Measurements from ENCODE around the gene CNR2. TPM values are rescaled to one million over a fixed set of nuclear protein-coding genes. Genes with fewer than 3 reads are reported as not detected.
A peak's percentile ranks its signal among the peaks of the same experiment; 100 is the strongest.

The CNR2 gene
- total RNA-seq, 2 donors from 2014 or later, result not detected

DNA sequence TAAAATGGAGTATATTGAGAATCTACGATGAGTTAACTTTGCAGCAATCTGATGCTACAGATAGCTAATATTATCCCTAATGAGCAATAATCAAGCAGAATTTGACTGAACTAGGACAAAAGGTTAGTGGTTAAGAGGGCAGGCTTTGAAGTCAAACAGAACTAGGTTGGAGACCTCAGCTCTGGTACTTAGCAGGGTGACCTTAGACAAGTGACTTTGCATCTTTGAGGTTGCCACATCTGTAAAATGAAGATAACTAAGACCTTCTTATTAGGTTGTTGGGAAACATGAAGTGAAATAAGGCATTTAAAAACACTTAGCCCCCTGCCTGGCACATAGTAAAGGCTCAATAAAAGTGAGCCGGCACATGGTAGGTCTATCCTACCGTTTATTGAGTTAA is 40.7 kb downstream of the CNR2 start:
- 70 to 77% methylated on average over 3 of the region's 3 CpGs for WGBS, 2 donors
- no peaks in the 10 kb centered on the region for H3K36me3 ChIP-seq (replicated peaks in 1 of 2; ENCODE audit: insufficient read depth in 1 of 2, low read depth in 2 of 2)
- intact Hi-C loops (cut with DNase I), result no loop called here
- H3K27me3 ChIP-seq, result no peaks in the 10 kb centered on the region
- H3K27ac ChIP-seq, result no peak overlapping the region
- H3K9me3 ChIP-seq, result no peaks in the 10 kb centered on the region
- ATAC-seq (no peak), DNase-seq (no peak)
- no peak overlapping the region for H3K4me3 ChIP-seq
- TF ChIP-seq POLR2A (IDR thresholded peaks at IDR 0.05) (no peak), CTCF (IDR thresholded peaks at IDR 0.05) (no peak)
- H3K4me1 ChIP-seq, result peaks cover 9% of the 10 kb centered on the region

DNA sequence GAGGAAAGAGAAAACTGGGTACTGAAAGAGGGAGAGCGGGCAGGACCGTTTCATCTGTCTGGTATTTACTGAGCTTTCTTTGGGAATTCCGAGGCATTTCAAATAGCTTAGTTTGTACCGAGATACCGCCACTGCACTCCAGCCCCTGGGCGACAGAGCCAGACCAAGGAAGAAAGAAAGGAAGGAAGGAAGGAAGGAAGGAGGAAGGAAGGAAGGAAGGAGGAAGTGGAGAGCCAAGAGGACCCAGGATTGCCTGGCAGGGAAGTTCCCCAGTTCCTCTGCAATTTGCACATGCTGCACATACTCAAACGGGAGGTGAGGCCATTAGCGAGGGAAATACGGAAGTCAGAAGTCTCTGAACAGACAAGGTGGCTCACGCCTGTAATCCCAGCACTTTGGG is 44.1 kb downstream of the CNR2 start:
- Histone ChIP-seq H3K27me3 (no peaks in the 10 kb centered on the region), H3K27ac (peak overlapping the region in 3 of 4 donors; percentile 53 to 83 (median 79)), H3K9me3 (no peaks in the 10 kb centered on the region), H3K4me3 (no peak overlapping the region), H3K36me3 (replicated peaks in 1 of 2; ENCODE audit: insufficient read depth in 1 of 2, low read depth in 2 of 2) (no peaks in the 10 kb centered on the region), H3K4me1 (peaks cover 30% of the 10 kb centered on the region)
- peak in 1 of 4 donors; percentile 28 for DNase-seq
- TF ChIP-seq CTCF (IDR thresholded peaks at IDR 0.05) (no peak), POLR2A (IDR thresholded peaks at IDR 0.05) (no peak)
- no peak for ATAC-seq
- intact Hi-C loops (cut with DNase I), result no loop called here
- WGBS, 2 donors, result 48 to 53% methylated on average over 10 of the region's 10 CpGs

- ATAC-seq (peak; percentile 24), DNase-seq (no peak)
- Histone ChIP-seq H3K27me3 (no peaks in the 10 kb centered on the region), H3K4me1 (peaks cover 30% of the 10 kb centered on the region), H3K9me3 (no peaks in the 10 kb centered on the region), H3K36me3 (replicated peaks in 1 of 2; ENCODE audit: insufficient read depth in 1 of 2, low read depth in 2 of 2) (no peaks in the 10 kb centered on the region), H3K4me3 (peak overlapping the region in 1 of 2 donors; percentile 84), H3K27ac (peak overlapping the region; percentile 8 to 83 (median 66))
- TF ChIP-seq POLR2A (IDR thresholded peaks at IDR 0.05), result no peak
- no peak for TF ChIP-seq CTCF (IDR thresholded peaks at IDR 0.05)
- WGBS, 2 donors, result 5 to 17% methylated on average over 20 of the region's 20 CpGs
- intact Hi-C loops (cut with DNase I), result no loop called here
Observed at GRCh38 chr1:23868557-23869016, 44.6 kb downstream of the CNR2 start.

DNA sequence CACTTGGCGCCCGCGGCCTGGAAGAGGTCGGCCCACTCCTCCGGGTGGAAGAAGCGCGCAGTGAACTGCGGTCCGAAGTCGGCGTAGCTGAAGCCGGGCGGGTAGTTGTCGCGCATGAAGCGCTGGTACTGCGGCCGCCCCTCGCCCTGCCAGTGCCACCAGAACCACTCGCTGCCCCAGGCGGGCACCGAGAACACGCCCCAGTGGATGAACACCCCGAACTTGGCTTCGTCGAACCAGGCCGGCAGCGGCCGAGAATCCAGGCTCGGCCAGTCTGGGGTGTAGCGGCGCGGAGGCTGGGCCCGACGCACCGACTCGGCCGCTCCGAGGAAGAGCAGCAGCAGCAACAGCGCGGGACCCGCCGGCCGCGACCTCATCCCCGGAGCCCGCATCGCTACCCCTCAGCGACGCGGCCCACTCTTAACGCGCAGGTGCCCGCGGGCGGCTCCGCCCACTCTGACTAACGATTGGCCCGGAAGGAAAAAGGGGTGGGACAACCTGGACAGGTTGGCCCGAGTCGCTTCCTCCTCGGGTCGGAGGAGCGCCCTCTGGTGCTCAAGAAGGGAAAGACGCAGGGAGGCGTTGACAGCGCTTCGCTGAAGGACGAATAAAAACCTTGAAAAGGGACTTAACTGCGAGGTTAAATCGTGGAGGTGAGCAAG is 45.1 kb downstream of the CNR2 start, which contains the start of gene FUCA1:
Gene FUCA1 (minus strand): TSS at position 396 of the 662 bp plus-strand sequence. CDS start 4 bp downstream, at position 392.
- Histone ChIP-seq H3K36me3 (replicated peaks in 1 of 2; ENCODE audit: insufficient read depth in 1 of 2, low read depth in 2 of 2) (no peaks in the 10 kb centered on the region), H3K4me1 (peaks cover 30% of the 10 kb centered on the region), H3K9me3 (no peaks in the 10 kb centered on the region), H3K4me3 (peak within 1 kb of the TSS; percentile 80 to 84), H3K27ac (peak within 1 kb of the TSS; percentile 45 to 83 (median 66)), H3K27me3 (no peaks in the 10 kb centered on the region)
- intact Hi-C loops (cut with DNase I), result no loop called here
- peak; percentile 95 to 96 (median 96) for DNase-seq
- TF ChIP-seq CTCF (IDR thresholded peaks at IDR 0.05) (peak; percentile 89 to 98 (median 96)), POLR2A (IDR thresholded peaks at IDR 0.05) (peak; percentile 62 to 80 (median 73))
- 0 to 1% methylated on average over 11 to 71 of the region's 71 CpGs for WGBS, 2 donors
- peak; percentile 99 for ATAC-seq

- intact Hi-C loops (cut with DNase I), result no loop called here
- no peaks in the 10 kb centered on the region for H3K27me3 ChIP-seq
- ATAC-seq (no peak), DNase-seq (no peak)
- H3K4me1 ChIP-seq, result peaks cover 30% of the 10 kb centered on the region
- WGBS, 2 donors, result 1 to 19% methylated on average over 2 to 17 of the region's 17 CpGs
- TF ChIP-seq POLR2A (IDR thresholded peaks at IDR 0.05), result no peak
- TF ChIP-seq CTCF (IDR thresholded peaks at IDR 0.05), result no peak
- peaks cover 0 to under 1% of the 10 kb centered on the region in 2 donors for H3K36me3 ChIP-seq (replicated peaks in 1 of 2; ENCODE audit: insufficient read depth in 1 of 2, low read depth in 2 of 2)
- H3K9me3 ChIP-seq, result no peaks in the 10 kb centered on the region
- peak overlapping the region; percentile 45 to 83 (median 66) for H3K27ac ChIP-seq
- peak overlapping the region; percentile 80 to 84 for H3K4me3 ChIP-seq
Observed at GRCh38 chr1:23867542-23867894, 45.6 kb downstream of the CNR2 start.

Measured in body of pancreas (tissue), 4 donors.